IMR-90 (cell line): ENCODE data around the gene KRT7. TPM values are rescaled to one million over a fixed set of nuclear protein-coding genes. Genes with fewer than 3 reads are reported as not detected.

Experiments used
- ATAC-seq: fragments of 200-7000 bp; cut with Tn5 transposase; 2 replicates; pipeline ENCODE4 v1.9.1; 2020; ENCODE audit warnings: low read depth, mild to moderate bottlenecking, moderate library complexity
- BruUV-seq: library from RNA; stranded (reverse); fragments of 400-500 nt; replicated peaks from 2 replicates; lab custom pipeline; 2021; lab: Mats Ljungman, UMichigan
- CTCF ChIA-PET: fragments of 300-600 bp; formaldehyde crosslinking; extraction: SDS; loops from one replicate; lab custom pipeline; 2021; ENCODE audit warnings: antibody characterized with exemption; lab: Yijun Ruan, JAX
- POLR2A ChIA-PET: fragments of 300-600 bp; sonication (Branson Sonifier 250); formaldehyde crosslinking; loops from one replicate; lab custom pipeline; 2022; ENCODE audit warnings: antibody characterized with exemption; ENCODE audit not compliant: unreplicated experiment; lab: Charles Lee
- DNase-seq: peaks from one replicate; pipeline ENCODE4 v3.0.0; 2013
- H2AFZ ChIP-seq: replicated peaks from 2 replicates; pipeline ENCODE3; 2013; ENCODE audit warnings: low read length, mild to moderate bottlenecking; ENCODE audit not compliant: poor library complexity
- H2AK5ac ChIP-seq: 2 replicates; pipeline ENCODE4 v1.6.1; 2013; ENCODE audit warnings: low read depth, low read length, inconsistent platforms
- H2AK9ac ChIP-seq: replicated peaks from 2 replicates; pipeline ENCODE3; 2013; ENCODE audit warnings: mild to moderate bottlenecking, low read depth, low read length, moderate library complexity; ENCODE audit not compliant: poor library complexity
- H2BK120ac ChIP-seq: 2 replicates; pipeline ENCODE4 v1.6.1; 2013; ENCODE audit warnings: low read depth, low read length, inconsistent platforms
- H2BK15ac ChIP-seq: 3 replicates; pipeline ENCODE4 v1.6.1; 2013; ENCODE audit warnings: low read depth, low read length, inconsistent platforms
- H2BK20ac ChIP-seq: 2 replicates; pipeline ENCODE4 v1.6.1; 2013; ENCODE audit warnings: low read depth, mild to moderate bottlenecking, inconsistent platforms, low read length, moderate library complexity
- H2BK5ac ChIP-seq: 2 replicates; pipeline ENCODE4 v1.6.1; 2013; ENCODE audit warnings: mild to moderate bottlenecking, low read depth, low read length, inconsistent platforms; ENCODE audit not compliant: poor library complexity, severe bottlenecking
- H3K14ac ChIP-seq: replicated peaks from 2 replicates; pipeline ENCODE4 v1.6.1; 2013; ENCODE audit warnings: low read depth, low read length, inconsistent platforms
- H3K18ac ChIP-seq: 2 replicates; pipeline ENCODE4 v1.6.1; 2013; ENCODE audit warnings: low read depth, low read length, control low read depth
- H3K23ac ChIP-seq: 2 replicates; pipeline ENCODE4 v1.6.1; 2013; ENCODE audit warnings: low read depth, low read length, inconsistent platforms
- H3K27ac ChIP-seq: 2 replicates; pipeline ENCODE4 v1.5.1; 2013; ENCODE audit warnings: mild to moderate bottlenecking, control low read depth, low read length; ENCODE audit not compliant: insufficient read depth
- H3K27me3 ChIP-seq: 2 replicates; pipeline ENCODE4 v1.6.1; 2013; ENCODE audit warnings: low read length; ENCODE audit not compliant: control insufficient read depth, insufficient read depth
- H3K36me3 ChIP-seq: 2 replicates; pipeline ENCODE4 v1.6.1; 2013; ENCODE audit warnings: low read length, mixed read lengths; ENCODE audit not compliant: control insufficient read depth, insufficient read depth
- H3K4ac ChIP-seq: 2 replicates; pipeline ENCODE4 v1.6.1; 2013; ENCODE audit warnings: low read depth, low read length, inconsistent platforms
- H3K4me1 ChIP-seq: 2 replicates; pipeline ENCODE4 v1.6.1; 2013; ENCODE audit warnings: low read length, mixed read lengths; ENCODE audit not compliant: control insufficient read depth, insufficient read depth
- H3K4me2 ChIP-seq: 2 replicates; pipeline ENCODE4 v1.6.1; 2013; ENCODE audit warnings: low read depth, mild to moderate bottlenecking, control low read depth, low read length, moderate library complexity
- H3K4me3 ChIP-seq: 2 replicates; pipeline ENCODE4 v1.5.1; 2013; ENCODE audit warnings: low read depth, mild to moderate bottlenecking, control low read depth, low read length, moderate library complexity; ENCODE audit not compliant: insufficient read depth
- H3K56ac ChIP-seq: 2 replicates; pipeline ENCODE4 v1.6.1; 2013; ENCODE audit warnings: low read length, inconsistent platforms; ENCODE audit not compliant: insufficient read depth; ENCODE audit errors: extremely low read depth
- H3K79me1 ChIP-seq, 2 experiments: 2 replicates each; pipeline ENCODE4 v1.6.1; 2013; ENCODE audit warnings: low read length in 2 of 2, inconsistent platforms in 1 of 2, low read depth in 1 of 2
- H3K9ac ChIP-seq: 2 replicates; pipeline ENCODE4 v1.6.1; 2013; ENCODE audit warnings: low read depth, low read length, control low read depth
- H3K9me1 ChIP-seq: 2 replicates; pipeline ENCODE4 v1.6.1; 2013; ENCODE audit warnings: low read length, inconsistent platforms; ENCODE audit not compliant: insufficient read depth
- H3K9me3 ChIP-seq: 2 replicates; pipeline ENCODE4 v1.6.1; 2013; ENCODE audit warnings: low read length; ENCODE audit not compliant: control insufficient read depth, insufficient read depth
- H4K20me1 ChIP-seq: 2 replicates; pipeline ENCODE4 v1.6.1; 2013; ENCODE audit warnings: low read length, inconsistent platforms; ENCODE audit not compliant: insufficient read depth
- H4K5ac ChIP-seq: 2 replicates; pipeline ENCODE4 v1.6.1; 2013; ENCODE audit warnings: mild to moderate bottlenecking, low read depth, low read length, control low read depth
- H4K8ac ChIP-seq, 2 experiments: 2 replicates each; pipeline ENCODE4 v1.6.1; 2013; ENCODE audit warnings: low read depth in 2 of 2, low read length in 2 of 2, control low read depth in 1 of 2, inconsistent platforms in 1 of 2
- H4K91ac ChIP-seq: 2 replicates; pipeline ENCODE4 v1.6.1; 2013; ENCODE audit warnings: low read depth, low read length, inconsistent platforms; ENCODE audit not compliant: insufficient read depth
- RFX5 ChIP-seq: IDR thresholded peaks from 2 replicates; pipeline ENCODE4 v1.8.0; 2012; ENCODE audit warnings: low read depth, mild to moderate bottlenecking, low read length, moderate library complexity
- USF2 ChIP-seq: fragments of 150-350 bp; IDR thresholded peaks from 2 replicates; pipeline ENCODE4 v1.6.1; 2017; ENCODE audit warnings: mild to moderate bottlenecking, antibody characterized with exemption, low read length, low read depth
- WGBS, 2 experiments: methylation state at CpG; one replicate each; pipeline versions ENCODE4 v1.1.5 to v1.1.7; 2013; ENCODE audit warnings: missing lambda C conversion rate in 2 of 2; ENCODE audit not compliant: insufficient read length in 1 of 2; ENCODE audit errors: extremely low coverage in 2 of 2; 5-methylcytosine and 5-hydroxymethylcytosine counted together
- dilution Hi-C: fragments of 300-500 bp; cut with HindIII; formaldehyde crosslinking; loops from one replicate; pipeline ENCODE4 v1.14.3; 2018; ENCODE audit warnings: low sequenced_read_pairs; ENCODE audit not compliant: unreplicated experiment
- in situ Hi-C: fragments of 300-500 bp; cut with MboI; formaldehyde crosslinking; loops from 3 replicates; pipeline ENCODE4 v1.14.3; 2019; ENCODE audit warnings: low sequenced_read_pairs, inconsistent platforms, mixed read lengths
- intact Hi-C: fragments of 100-400 bp; cut with micrococcal nuclease; formaldehyde crosslinking; loops from 2 replicates; pipeline ENCODE4 v1.10.0; 2022
- polyA plus RNA-seq, 3 experiments: library from polyadenylated mRNA; depleted of rRNA; stranded (reverse); fragments of >200 nt; gene quantifications; 2 replicates each; pipeline ENCODE4 v1.2.3, GENCODE V29; 2012; ENCODE audit warnings: low replicate concordance in 1 of 3
- total RNA-seq: library from RNA; depleted of rRNA; stranded (reverse); fragments of >200 nt; gene quantifications from 2 replicates; pipeline ENCODE4 v1.2.3, GENCODE V29; 2012

The KRT7 gene
- total and polyA plus RNA-seq, 2 of the 4 experiments (the other 2 are of a cell fraction) = 0.54 to 1.7 TPM

- no peak for DNase-seq
- intact Hi-C loops = no loop called here
These were observed 26.7 kb downstream of the KRT7 start for GRCh38 chr12:52259657-52260243.

More at GRCh38 chr12:52259657-52260243, 26.7 kb downstream of the KRT7 start:
- TF ChIP-seq RFX5 = no peak
- no peak for TF ChIP-seq USF2
- Histone ChIP-seq H3K36me3 (no peaks in the 10 kb centered on the region), H4K91ac (no peak overlapping the region), H2BK20ac (peak overlapping the region; percentile 20; the same call in 1 of the 2 replicates), H4K5ac (no peak overlapping the region), H3K23ac (no peak overlapping the region), H3K27me3 (peaks cover 39% of the 10 kb centered on the region), H2BK5ac (no peak overlapping the region), H4K20me1 (no peaks in the 10 kb centered on the region), H3K9ac (no peak overlapping the region), H3K18ac (no peak overlapping the region), H3K4ac (0 out of 2 replicates have a peak overlapping the region, but pooled peaks have one; percentile 3), H3K4me3 (no peak overlapping the region), H4K8ac (no peak overlapping the region), H3K56ac (no peak overlapping the region), H3K4me2 (no peak overlapping the region), H3K14ac (no peak overlapping the region), H2AK9ac (no peak overlapping the region), H2AK5ac (0 out of 2 replicates have a peak overlapping the region, but pooled peaks have one; percentile 48), H3K4me1 (peaks cover 14% of the 10 kb centered on the region), H3K9me3 (0 out of 2 replicates have a peak, but pooled peaks cover 2% of the 10 kb centered on the region), H3K27ac (no peak overlapping the region), H2AFZ (no peak overlapping the region), H3K79me1 (no peaks in the 10 kb centered on the region), H2BK15ac (no peak overlapping the region), H2BK120ac (no peak overlapping the region), H3K9me1 (peaks cover 10% of the 10 kb centered on the region)
- ChIA-PET CTCF (interaction anchor here (1.1 to 2.5 kb wide), 2 partner anchors 20 to 112 kb away, joined by 3 to 5 read pairs; no protein-coding TSS in a partner anchor), POLR2A (no interaction called here)
- no TSS peak for BruUV-seq
- in situ Hi-C loops (no loop called here), dilution Hi-C loops (no loop called here)
- WGBS, 2 experiments = no CpG with 5 or more reads among the region's 6 CpGs
- ATAC-seq = peak; percentile 40; the same call in 1 of the 2 replicates
